ENCODE data around the gene EGR2. TPM values are rescaled to one million over a fixed set of nuclear protein-coding genes. Genes with fewer than 3 reads are reported as not detected.

Gene EGR2
- total RNA-seq, 1 experiment from 2014 or later, result 2.6 TPM

GRCh38 chr10:62794306-62794705 is 21.9 kb downstream of the EGR2 start:
- Histone ChIP-seq H3K23ac (ENCODE audit: insufficient read length, low read depth, low read length) (no peak overlapping the region), H2BK12ac (ENCODE audit: insufficient read length, low read depth, low read length) (no peak overlapping the region), H4K91ac (ENCODE audit: insufficient read length, low read depth, low read length) (no peak overlapping the region), H3K9ac (ENCODE audit: extremely low read depth, insufficient read length, low read length) (no peak overlapping the region), H3K18ac (ENCODE audit: insufficient read length, low read depth, low read length) (no peak overlapping the region), H3K79me1 (ENCODE audit: insufficient read depth, low read depth, low read length, poor library complexity, severe bottlenecking) (no peaks in the 10 kb centered on the region), H2BK20ac (ENCODE audit: low read depth, low read length, poor library complexity, severe bottlenecking) (no peak overlapping the region), H3K14ac (ENCODE audit: insufficient read depth, low read length) (no peak overlapping the region), H2BK5ac (ENCODE audit: insufficient read length, low read length) (no peak overlapping the region), H2BK120ac (ENCODE audit: low read depth, low read length, poor library complexity, severe bottlenecking) (no peak overlapping the region), H3K56ac (ENCODE audit: insufficient read length, low read depth, low read length) (no peak overlapping the region), H3K4me2 (ENCODE audit: insufficient read depth, insufficient read length, low read length) (no peak overlapping the region), H2AFZ (ENCODE audit: low read length) (no peak overlapping the region), H4K8ac (replicated peaks; ENCODE audit: insufficient read length, low read depth, low read length) (no peak overlapping the region), H3K23me2 (ENCODE audit: insufficient read length, low read depth, low read length, poor library complexity, severe bottlenecking) (no peaks in the 10 kb centered on the region), H3K79me2 (ENCODE audit: insufficient read depth, low read length) (no peaks in the 10 kb centered on the region), H3K4me1 (ENCODE audit: insufficient read depth, low read length) (no peaks in the 10 kb centered on the region; the same call in 1 of the 2 replicates), H2AK5ac (ENCODE audit: insufficient read length, low read length) (no peak overlapping the region), H4K5ac (ENCODE audit: insufficient read length, low read depth, low read length) (no peak overlapping the region), H2BK15ac (ENCODE audit: low read depth, low read length) (no peak overlapping the region), H3K27ac (ENCODE audit: insufficient read length, low read depth, low read length) (no peak overlapping the region), H4K20me1 (ENCODE audit: control insufficient read depth, insufficient read depth, insufficient read length) (no peaks in the 10 kb centered on the region), H3K9me3 (ENCODE audit: control insufficient read depth, low read depth, low read length) (no peaks in the 10 kb centered on the region), H3K27me3 (ENCODE audit: insufficient read depth, low read length) (no peaks in the 10 kb centered on the region), H3T11ph (ENCODE audit: low read length) (no peak overlapping the region), H3K4ac (ENCODE audit: low read depth, low read length) (no peak overlapping the region)
- no peak for DNase-seq
- Mint-ChIP-seq H3K4me1 (peaks cover 4 to 7% of the 10 kb centered on the region in 2 experiments; a peak in 2 of 4 replicates), H3K27ac (no peak overlapping the region), H3K4me3 (no peak overlapping the region), H3K27me3 (ENCODE audit: low read depth) (no peaks in the 10 kb centered on the region; the same call in 1 of the 2 replicates), H3K36me3 (ENCODE audit: insufficient read depth in 1 of 3, low read depth in 3 of 3) (no peaks in the 10 kb centered on the region), H3K9me3 (no peaks in the 10 kb centered on the region)
- no CpG with 5 or more reads among the region's 1 CpG for WGBS (ENCODE audit: extremely low coverage, insufficient read length, low lambda C conversion rate)
- TF ChIP-seq CTCF (conservative IDR thresholded peaks at IDR 0.05), result no peak

Data from H9 (cell line).